Endothelial cell of umbilical vein (primary cell): Measurements from ENCODE around the gene PRKAR1B. TPM values are rescaled to one million over a fixed set of nuclear protein-coding genes. Genes with fewer than 3 reads are reported as not detected.

ENCODE experiments used
- BruUV-seq: library from RNA; stranded (reverse); fragments of 400-500 nt; replicated peaks from 2 replicates; lab custom pipeline; 2021; lab: Mats Ljungman, UMichigan
- CTCF ChIA-PET: fragments of 300-600, 350-600 bp; sonication (Branson Sonifier 250); formaldehyde crosslinking; loops from one replicate; lab custom pipeline; 2021; ENCODE audit warnings: antibody characterized with exemption, inconsistent platforms; lab: Charles Lee
- POLR2A ChIA-PET: fragments of 300-600, 350-600 bp; sonication (Branson Sonifier 250); formaldehyde crosslinking; loops from one replicate; lab custom pipeline; 2021; ENCODE audit warnings: antibody characterized with exemption, inconsistent platforms; lab: Charles Lee
- DNase-seq: peaks from one replicate; pipeline ENCODE4 v3.0.0-alpha.2; 2011; ENCODE audit warnings: low read depth, low spot score
- FAIRE-seq: peaks from 2 replicates; lab custom pipeline; 2011; peaks lifted over from hg19 to GRCh38; lab: Jason Lieb, UNC
- H2AFZ ChIP-seq: 2 replicates; pipeline ENCODE4 v1.6.0; 2012; ENCODE audit warnings: low read depth, low read length, control low read depth, inconsistent platforms
- H3K27ac ChIP-seq: 2 replicates; pipeline ENCODE4 v1.5.1; 2011; ENCODE audit warnings: low read depth, mild to moderate bottlenecking, control low read depth, low read length, moderate library complexity; ENCODE audit not compliant: insufficient read depth
- H3K27me3 ChIP-seq, 2 experiments: 2 replicates each; pipeline versions ENCODE4 v1.6.0 to v1.6.1; 2011; ENCODE audit warnings: low read length in 2 of 2, mixed read lengths in 1 of 2; ENCODE audit not compliant: control insufficient read depth in 2 of 2, insufficient read depth in 2 of 2
- H3K36me3 ChIP-seq, 2 experiments: 2 replicates in 1 of 2; 3 replicates in 1 of 2; pipeline ENCODE4 v1.5.1; 2011; ENCODE audit warnings: low read length in 2 of 2, mild to moderate bottlenecking in 1 of 2, moderate library complexity in 1 of 2; ENCODE audit not compliant: control insufficient read depth in 2 of 2, insufficient read depth in 2 of 2; ENCODE audit errors: extremely low read depth in 1 of 2
- H3K4me1 ChIP-seq: 3 replicates; pipeline ENCODE4 v1.5.1; 2011; ENCODE audit warnings: mild to moderate bottlenecking, low read length; ENCODE audit not compliant: control insufficient read depth, insufficient read depth; ENCODE audit errors: extremely low read depth
- H3K4me2 ChIP-seq: 2 replicates; pipeline ENCODE4 v1.6.1; 2011; ENCODE audit warnings: low read length, control low read depth, mixed read lengths; ENCODE audit not compliant: insufficient read depth
- H3K4me3 ChIP-seq, 3 experiments: fragments of 200-600 bp in 1 of 3; sonication (generic), shearing (Covaris generic) in 1 of 3; replicated peaks in 1 of 3; 2 replicates each; pipeline ENCODE4 v1.5.1; 2011 to 2016; ENCODE audit warnings: control low read depth in 3 of 3, low read length in 3 of 3, mild to moderate bottlenecking in 2 of 3, inconsistent platforms in 1 of 3, low read depth in 1 of 3, moderate library complexity in 1 of 3; ENCODE audit not compliant: insufficient read depth in 1 of 3
- H3K79me2 ChIP-seq: 2 replicates; pipeline ENCODE4 v1.6.0; 2012; ENCODE audit warnings: low read length, inconsistent platforms; ENCODE audit not compliant: control insufficient read depth, insufficient read depth
- H3K9ac ChIP-seq: replicated peaks from 2 replicates; pipeline ENCODE3; 2011; ENCODE audit warnings: low read length, control low read depth; ENCODE audit not compliant: insufficient read depth; ENCODE audit errors: extremely low read depth
- H3K9me1 ChIP-seq: replicated peaks from 3 replicates; pipeline ENCODE4 v1.6.0; 2011; ENCODE audit warnings: mild to moderate bottlenecking, low read length; ENCODE audit not compliant: control insufficient read depth, insufficient read depth; ENCODE audit errors: extremely low read depth
- H3K9me3 ChIP-seq: replicated peaks from 2 replicates; pipeline ENCODE4 v1.5.1; 2012; ENCODE audit warnings: low read length, inconsistent platforms; ENCODE audit not compliant: control insufficient read depth, insufficient read depth
- H4K20me1 ChIP-seq: replicated peaks from 2 replicates; pipeline ENCODE3; 2011; ENCODE audit warnings: mild to moderate bottlenecking, low read length; ENCODE audit not compliant: control insufficient read depth, insufficient read depth; ENCODE audit errors: extremely low read depth
- EZH2 ChIP-seq: IDR thresholded peaks from 2 replicates; pipeline ENCODE4 v1.6.1; 2012; ENCODE audit warnings: borderline replicate concordance, low read depth, mild to moderate bottlenecking, moderate library complexity, low read length, inconsistent platforms; ENCODE audit not compliant: severe bottlenecking
- FOS ChIP-seq: IDR thresholded peaks from 2 replicates; pipeline ENCODE4 v1.6.1; 2011; ENCODE audit warnings: mild to moderate bottlenecking, low read length, moderate library complexity, borderline replicate concordance; ENCODE audit not compliant: insufficient read depth
- GATA2 ChIP-seq: IDR thresholded peaks from 2 replicates; pipeline ENCODE4 v1.7.0; 2011; ENCODE audit warnings: low read depth, mild to moderate bottlenecking, moderate library complexity, mixed read lengths, low read length; ENCODE audit not compliant: insufficient read length, insufficient read depth
- JUN ChIP-seq: IDR thresholded peaks from 2 replicates; pipeline ENCODE4 v1.6.1; 2011; ENCODE audit warnings: borderline replicate concordance, low read depth; ENCODE audit not compliant: insufficient read length, insufficient read depth
- MYC ChIP-seq: IDR thresholded peaks from one replicate; pipeline ENCODE4 v1.6.1; 2011; ENCODE audit warnings: mild to moderate bottlenecking, low read depth, low read length
- POLR2A ChIP-seq: IDR thresholded peaks from 2 replicates; pipeline ENCODE4 v1.6.1; 2012; ENCODE audit warnings: low read depth, mild to moderate bottlenecking, control low read depth, low read length
- POLR2AphosphoS5 ChIP-seq: IDR thresholded peaks from 2 replicates; pipeline ENCODE4 v1.6.1; 2012; ENCODE audit warnings: low read depth, mild to moderate bottlenecking, control low read depth, low read length, moderate library complexity; ENCODE audit not compliant: insufficient read depth
- dilution Hi-C: fragments of 300-500 bp; cut with MboI; formaldehyde crosslinking; loops from one replicate; pipeline ENCODE4 v1.15.0; 2019; ENCODE audit warnings: low sequenced_read_pairs; ENCODE audit not compliant: extremely low pct_ligation_motif_present
- intact Hi-C: fragments of 100-400 bp; cut with micrococcal nuclease; formaldehyde crosslinking; loops from one replicate; pipeline ENCODE4 v1.10.0; 2022
- polyA plus RNA-seq, 4 experiments: library from polyadenylated mRNA; depleted of rRNA in 3 of 4; stranded (reverse) in 3 of 4; unstranded in 1 of 4; fragments of >200 nt; gene quantifications; 2 replicates each; pipeline versions ENCODE4 v1.2.1 to v1.2.3, GENCODE V29; 2011 to 2012; ENCODE audit warnings: missing spikeins in 1 of 4
- total RNA-seq: library from RNA; stranded (reverse); gene quantifications from 2 replicates; pipeline ENCODE4 v1.2.3, GENCODE V29; 2021
- TF ChIP-seq, protein P1 (sequence below), 2 donors: IDR thresholded peaks; 1 replicate in 1 of 2; 2 replicates in 1 of 2; pipeline ENCODE4 v1.5.1; 2011; ENCODE audit warnings: low read length in 2 of 2, mild to moderate bottlenecking in 2 of 2, moderate library complexity in 2 of 2, control low read depth in 1 of 2, inconsistent platforms in 1 of 2, low read depth in 1 of 2; ENCODE audit not compliant: insufficient read depth in 1 of 2; ENCODE audit errors: extremely low read depth in 1 of 2
- TF ChIP-seq, protein P2 (sequence below): IDR thresholded peaks from 2 replicates; pipeline ENCODE4 v1.6.1; 2011; ENCODE audit not compliant: insufficient read depth, insufficient read length

PRKAR1B gene
- total and polyA plus RNA-seq, 2 donors (not counting 3 experiments of a cell fraction or from before 2014, with no cell fraction given) = 15.4 to 29.2 TPM

DNA sequence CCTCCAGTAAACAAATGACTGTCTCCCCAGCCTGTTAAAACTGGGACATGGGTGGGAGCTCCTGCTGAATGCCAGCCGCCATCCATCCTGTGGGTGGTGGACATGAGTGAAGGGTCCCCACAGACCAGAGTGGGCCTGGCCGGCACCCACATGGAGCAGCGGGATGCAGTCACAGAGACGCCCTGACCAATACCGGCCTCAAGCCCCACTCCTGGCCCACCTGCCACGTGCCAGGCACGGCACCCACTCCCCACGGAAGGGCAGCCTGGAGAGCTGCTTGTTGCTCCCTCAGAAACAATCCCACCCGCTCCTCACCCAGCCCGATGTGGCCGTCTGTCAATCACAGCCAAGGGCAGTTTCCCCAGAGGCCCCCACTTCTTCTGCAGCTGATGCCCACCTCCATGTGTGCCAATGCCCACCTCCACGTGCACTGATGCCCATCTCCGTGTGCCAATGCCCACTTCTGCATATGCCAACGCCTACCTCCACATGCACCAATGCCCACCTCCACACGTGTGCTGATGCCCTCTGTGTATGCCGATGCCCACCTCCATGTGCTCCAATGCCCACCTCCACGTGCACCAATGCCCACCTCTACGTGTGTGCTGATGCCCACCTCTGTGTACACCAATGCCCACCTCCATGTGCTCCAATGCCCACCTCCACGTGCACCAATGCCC, 43.4 kb downstream of the PRKAR1B start:
- TF ChIP-seq FOS = no peak
- TF ChIP-seq, protein P1, sequence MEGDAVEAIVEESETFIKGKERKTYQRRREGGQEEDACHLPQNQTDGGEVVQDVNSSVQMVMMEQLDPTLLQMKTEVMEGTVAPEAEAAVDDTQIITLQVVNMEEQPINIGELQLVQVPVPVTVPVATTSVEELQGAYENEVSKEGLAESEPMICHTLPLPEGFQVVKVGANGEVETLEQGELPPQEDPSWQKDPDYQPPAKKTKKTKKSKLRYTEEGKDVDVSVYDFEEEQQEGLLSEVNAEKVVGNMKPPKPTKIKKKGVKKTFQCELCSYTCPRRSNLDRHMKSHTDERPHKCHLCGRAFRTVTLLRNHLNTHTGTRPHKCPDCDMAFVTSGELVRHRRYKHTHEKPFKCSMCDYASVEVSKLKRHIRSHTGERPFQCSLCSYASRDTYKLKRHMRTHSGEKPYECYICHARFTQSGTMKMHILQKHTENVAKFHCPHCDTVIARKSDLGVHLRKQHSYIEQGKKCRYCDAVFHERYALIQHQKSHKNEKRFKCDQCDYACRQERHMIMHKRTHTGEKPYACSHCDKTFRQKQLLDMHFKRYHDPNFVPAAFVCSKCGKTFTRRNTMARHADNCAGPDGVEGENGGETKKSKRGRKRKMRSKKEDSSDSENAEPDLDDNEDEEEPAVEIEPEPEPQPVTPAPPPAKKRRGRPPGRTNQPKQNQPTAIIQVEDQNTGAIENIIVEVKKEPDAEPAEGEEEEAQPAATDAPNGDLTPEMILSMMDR (IDR thresholded peaks at IDR 0.05; ENCODE audit: extremely low read depth in 1 of 2, insufficient read depth in 1 of 2, low read depth in 1 of 2, low read length in 2 of 2) = no peak
- TF ChIP-seq POLR2AphosphoS5 = no peak
- TF ChIP-seq, protein P2, sequence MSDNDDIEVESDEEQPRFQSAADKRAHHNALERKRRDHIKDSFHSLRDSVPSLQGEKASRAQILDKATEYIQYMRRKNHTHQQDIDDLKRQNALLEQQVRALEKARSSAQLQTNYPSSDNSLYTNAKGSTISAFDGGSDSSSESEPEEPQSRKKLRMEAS = no peak
- no peak for TF ChIP-seq MYC
- TF ChIP-seq GATA2 = no peak
- no peak for TF ChIP-seq JUN
- no peak for TF ChIP-seq POLR2A
- TF ChIP-seq EZH2 = no peak
- no peak overlapping the region for H3K4me2 ChIP-seq
- H2AFZ ChIP-seq = no peak overlapping the region
- intact Hi-C loops (no loop called here), dilution Hi-C loops (no loop called here)
- no peak overlapping the region for H3K9ac ChIP-seq
- no peaks in the 10 kb centered on the region for H3K27me3 ChIP-seq
- peaks cover 0 to 5% of the 10 kb centered on the region in 2 experiments for H3K36me3 ChIP-seq
- peaks cover 2% of the 10 kb centered on the region for H3K9me3 ChIP-seq
- H3K4me3 ChIP-seq = no peak overlapping the region
- H3K4me1 ChIP-seq = no peaks in the 10 kb centered on the region
- no TSS peak for BruUV-seq
- CTCF ChIA-PET = no interaction called here
- POLR2A ChIA-PET = no interaction called here
- H3K9me1 ChIP-seq = no peaks in the 10 kb centered on the region
- no peak for FAIRE-seq
- no peak overlapping the region for H3K27ac ChIP-seq
- H4K20me1 ChIP-seq = no peaks in the 10 kb centered on the region
- DNase-seq = no peak
- no peaks in the 10 kb centered on the region for H3K79me2 ChIP-seq
